BLaER1 (cell line): ENCODE measurements around the gene ETV3L.

ENCODE experiments used
- H3K27ac ChIP-seq: shearing (Covaris generic); formaldehyde crosslinking; 2 replicates; pipeline ENCODE4 v1.8.1; 2022
- H3K27me3 ChIP-seq: shearing (Covaris generic); formaldehyde crosslinking; 2 replicates; pipeline ENCODE4 v1.8.1; 2022
- H3K36me3 ChIP-seq: shearing (Covaris generic); formaldehyde crosslinking; 2 replicates; pipeline ENCODE4 v1.8.1; 2022
- H3K4me1 ChIP-seq: shearing (Covaris generic); formaldehyde crosslinking; 2 replicates; pipeline ENCODE4 v1.8.1; 2022
- H3K4me2 ChIP-seq: shearing (Covaris generic); formaldehyde crosslinking; 2 replicates; pipeline ENCODE4 v1.8.1; 2022
- H3K4me3 ChIP-seq: shearing (Covaris generic); formaldehyde crosslinking; 2 replicates; pipeline ENCODE4 v1.8.1; 2022
- H3K9ac ChIP-seq: shearing (Covaris generic); formaldehyde crosslinking; 2 replicates; pipeline ENCODE4 v1.8.1; 2022
- H3K9me3 ChIP-seq: shearing (Covaris generic); formaldehyde crosslinking; 2 replicates; pipeline ENCODE4 v1.8.1; 2022
- H4K20me1 ChIP-seq: shearing (Covaris generic); formaldehyde crosslinking; 2 replicates; pipeline ENCODE4 v1.8.1; 2022
- Cebpa-rat ChIP-seq: shearing (Covaris generic); IDR thresholded peaks from 2 replicates; pipeline ENCODE4 v1.8.1; 2022

The ETV3L gene

GRCh38 chr1:157114183-157115121 is 14.8 kb upstream of the ETV3L start:
- H3K27me3 ChIP-seq, result no peaks in the 10 kb centered on the region
- no peak overlapping the region for H3K27ac ChIP-seq
- H4K20me1 ChIP-seq, result no peaks in the 10 kb centered on the region
- H3K4me3 ChIP-seq, result no peak overlapping the region
- H3K9ac ChIP-seq, result no peak overlapping the region
- H3K36me3 ChIP-seq, result no peaks in the 10 kb centered on the region
- no peaks in the 10 kb centered on the region for H3K9me3 ChIP-seq
- TF ChIP-seq Cebpa-rat, result no peak
- H3K4me1 ChIP-seq, result peaks cover 37% of the 10 kb centered on the region
- no peak overlapping the region for H3K4me2 ChIP-seq

- no peak overlapping the region for H3K9ac ChIP-seq
- H3K4me1 ChIP-seq, result peaks cover 37% of the 10 kb centered on the region
- no peaks in the 10 kb centered on the region for H4K20me1 ChIP-seq
- H3K4me2 ChIP-seq, result 0 out of 2 replicates have a peak overlapping the region, but pooled peaks have one; percentile 41
- H3K9me3 ChIP-seq, result no peaks in the 10 kb centered on the region
- no peaks in the 10 kb centered on the region for H3K27me3 ChIP-seq
- H3K36me3 ChIP-seq, result no peaks in the 10 kb centered on the region
- no peak overlapping the region for H3K27ac ChIP-seq
- H3K4me3 ChIP-seq, result no peak overlapping the region
- TF ChIP-seq Cebpa-rat, result no peak
Measured at GRCh38 chr1:157113631-157114030, 14.0 kb upstream of the ETV3L start.

- Histone ChIP-seq H3K27me3 (no peaks in the 10 kb centered on the region), H3K4me1 (peaks cover 34% of the 10 kb centered on the region), H3K27ac (no peak overlapping the region), H4K20me1 (no peaks in the 10 kb centered on the region), H3K9ac (no peak overlapping the region; the same call in 1 of the 2 replicates), H3K4me2 (peak overlapping the region; percentile 41), H3K36me3 (no peaks in the 10 kb centered on the region), H3K9me3 (no peaks in the 10 kb centered on the region), H3K4me3 (no peak overlapping the region)
- no peak for TF ChIP-seq Cebpa-rat
Measured at GRCh38 chr1:157113106-157113505, 13.5 kb upstream of the ETV3L start.

- peak overlapping the region; percentile 41; the same call in 1 of the 2 replicates for H3K4me2 ChIP-seq
- TF ChIP-seq Cebpa-rat, result no peak
- H3K36me3 ChIP-seq, result no peaks in the 10 kb centered on the region
- H3K4me3 ChIP-seq, result no peak overlapping the region
- no peak overlapping the region; the same call in 1 of the 2 replicates for H3K9ac ChIP-seq
- no peaks in the 10 kb centered on the region for H4K20me1 ChIP-seq
- peaks cover 34% of the 10 kb centered on the region for H3K4me1 ChIP-seq
- H3K27me3 ChIP-seq, result no peaks in the 10 kb centered on the region
- H3K27ac ChIP-seq, result no peak overlapping the region
- no peaks in the 10 kb centered on the region for H3K9me3 ChIP-seq
Measured at GRCh38 chr1:157112186-157112867, 12.7 kb upstream of the ETV3L start.

GRCh38 chr1:157111396-157112165 is 12.0 kb upstream of the ETV3L start:
- H3K9ac ChIP-seq, result no peak overlapping the region
- no peaks in the 10 kb centered on the region for H3K27me3 ChIP-seq
- H4K20me1 ChIP-seq, result no peaks in the 10 kb centered on the region
- H3K36me3 ChIP-seq, result no peaks in the 10 kb centered on the region
- no peak for TF ChIP-seq Cebpa-rat
- H3K4me1 ChIP-seq, result peaks cover 38% of the 10 kb centered on the region
- H3K27ac ChIP-seq, result no peak overlapping the region
- H3K4me3 ChIP-seq, result no peak overlapping the region
- no peaks in the 10 kb centered on the region for H3K9me3 ChIP-seq
- H3K4me2 ChIP-seq, result peak overlapping the region; percentile 30

GRCh38 chr1:157110686-157111085 is 11.1 kb upstream of the ETV3L start:
- Histone ChIP-seq H3K4me1 (peaks cover 46% of the 10 kb centered on the region), H3K27me3 (no peaks in the 10 kb centered on the region)

GRCh38 chr1:157110003-157110402 is 10.4 kb upstream of the ETV3L start:
- no peaks in the 10 kb centered on the region for H3K27me3 ChIP-seq

More at GRCh38 chr1:157110686-157111085, 11.1 kb upstream of the ETV3L start:
- Histone ChIP-seq H3K9ac (no peak overlapping the region), H4K20me1 (no peaks in the 10 kb centered on the region), H3K4me3 (no peak overlapping the region), H3K9me3 (no peaks in the 10 kb centered on the region), H3K27ac (no peak overlapping the region), H3K36me3 (no peaks in the 10 kb centered on the region), H3K4me2 (peak overlapping the region; percentile 30)
- TF ChIP-seq Cebpa-rat, result no peak

GRCh38 chr1:157108448-157108847 is 8.8 kb upstream of the ETV3L start:
- no peaks in the 10 kb centered on the region for H3K27me3 ChIP-seq
- H3K4me2 ChIP-seq, result no peak overlapping the region; the same call in 1 of the 2 replicates
- no peaks in the 10 kb centered on the region for H3K36me3 ChIP-seq
- peaks cover 55% of the 10 kb centered on the region for H3K4me1 ChIP-seq
- H3K4me3 ChIP-seq, result no peak overlapping the region
- no peak overlapping the region for H3K9ac ChIP-seq
- no peaks in the 10 kb centered on the region for H4K20me1 ChIP-seq
- no peaks in the 10 kb centered on the region for H3K9me3 ChIP-seq
- TF ChIP-seq Cebpa-rat, result no peak
- H3K27ac ChIP-seq, result no peak overlapping the region

More at GRCh38 chr1:157110003-157110402, 10.4 kb upstream of the ETV3L start:
- no peak overlapping the region for H3K4me3 ChIP-seq
- TF ChIP-seq Cebpa-rat, result no peak
- no peaks in the 10 kb centered on the region for H3K36me3 ChIP-seq
- no peaks in the 10 kb centered on the region for H4K20me1 ChIP-seq
- no peaks in the 10 kb centered on the region for H3K9me3 ChIP-seq
- H3K4me1 ChIP-seq, result peaks cover 53% of the 10 kb centered on the region
- no peak overlapping the region for H3K4me2 ChIP-seq
- H3K27ac ChIP-seq, result no peak overlapping the region
- H3K9ac ChIP-seq, result no peak overlapping the region

- no peak overlapping the region; the same call in 1 of the 2 replicates for H3K9ac ChIP-seq
- H4K20me1 ChIP-seq, result no peaks in the 10 kb centered on the region
- peak overlapping the region; percentile 67 for H3K4me2 ChIP-seq
- H3K27ac ChIP-seq, result no peak overlapping the region
- no peak for TF ChIP-seq Cebpa-rat
- peaks cover 47% of the 10 kb centered on the region for H3K4me1 ChIP-seq
- H3K27me3 ChIP-seq, result no peaks in the 10 kb centered on the region
- no peaks in the 10 kb centered on the region for H3K36me3 ChIP-seq
- no peaks in the 10 kb centered on the region for H3K9me3 ChIP-seq
- no peak overlapping the region for H3K4me3 ChIP-seq
Measured at GRCh38 chr1:157107702-157108101, 8.1 kb upstream of the ETV3L start.
